ENCODE data around the gene UBASH3A. TPM values are rescaled to one million over a fixed set of nuclear protein-coding genes. Genes with fewer than 3 reads are reported as not detected.

Gene UBASH3A
- total RNA-seq, 1 donor from 2014 or later = 86.0 TPM

GRCh38 chr21:42366292-42367010 is 37.3 kb upstream of the UBASH3A start, which contains the start of gene TFF1:
Gene TFF1, minus strand, starts transcription at chr21:42366535. Its CDS starts 40 bp downstream, at chr21:42366495.
- Mint-ChIP-seq H3K4me1 (ENCODE audit: low read depth) (peaks cover 19% of the 10 kb centered on the region), H3K9me3 (no peaks in the 10 kb centered on the region), H3K36me3 (ENCODE audit: low read depth) (peaks cover 8% of the 10 kb centered on the region), H3K4me3 (ENCODE audit: low read depth) (no peak within 1 kb of the TSS), H3K27me3 (ENCODE audit: low read depth) (peaks cover 5% of the 10 kb centered on the region), H3K27ac (no peak within 1 kb of the TSS)
- intact Hi-C loops (cut with micrococcal nuclease) = no loop called here
- DNase-seq (ENCODE audit: low spot score) = no peak

GRCh38 chr21:42367367-42368165 is 36.1 kb upstream of the UBASH3A start:
- peaks cover 27% of the 10 kb centered on the region for H3K4me1 Mint-ChIP-seq (ENCODE audit: low read depth)
- H3K36me3 Mint-ChIP-seq (ENCODE audit: low read depth) = peaks cover 17% of the 10 kb centered on the region
- H3K27ac Mint-ChIP-seq = no peak overlapping the region
- no peaks in the 10 kb centered on the region for H3K9me3 Mint-ChIP-seq
- H3K4me3 Mint-ChIP-seq (ENCODE audit: low read depth) = no peak overlapping the region
- no peak for DNase-seq (ENCODE audit: low spot score)
- peaks cover 5% of the 10 kb centered on the region for H3K27me3 Mint-ChIP-seq (ENCODE audit: low read depth)
- intact Hi-C loops (cut with micrococcal nuclease) = no loop called here

- Mint-ChIP-seq H3K36me3 (ENCODE audit: low read depth) (peaks cover 29% of the 10 kb centered on the region), H3K4me1 (ENCODE audit: low read depth) (peaks cover 46% of the 10 kb centered on the region), H3K9me3 (no peaks in the 10 kb centered on the region), H3K4me3 (ENCODE audit: low read depth) (no peak overlapping the region), H3K27ac (no peak overlapping the region), H3K27me3 (ENCODE audit: low read depth) (no peaks in the 10 kb centered on the region)
- intact Hi-C loops (cut with micrococcal nuclease) = no loop called here
- DNase-seq (ENCODE audit: low spot score) = no peak
Measured at GRCh38 chr21:42369821-42370220, 33.9 kb upstream of the UBASH3A start.

GRCh38 chr21:42370894-42371654 is 32.6 kb upstream of the UBASH3A start:
- Mint-ChIP-seq H3K27ac (peak overlapping the region; percentile 76), H3K4me3 (ENCODE audit: low read depth) (peak overlapping the region; percentile 3), H3K9me3 (no peaks in the 10 kb centered on the region), H3K27me3 (ENCODE audit: low read depth) (no peaks in the 10 kb centered on the region), H3K4me1 (ENCODE audit: low read depth) (peaks cover 50% of the 10 kb centered on the region), H3K36me3 (ENCODE audit: low read depth) (peaks cover 31% of the 10 kb centered on the region)
- intact Hi-C loops (cut with micrococcal nuclease) = no loop called here
- no peak for DNase-seq (ENCODE audit: low spot score)

- no peaks in the 10 kb centered on the region for H3K9me3 Mint-ChIP-seq
- no peak for DNase-seq (ENCODE audit: low spot score)
- H3K4me3 Mint-ChIP-seq (ENCODE audit: low read depth) = no peak overlapping the region
- no peaks in the 10 kb centered on the region for H3K27me3 Mint-ChIP-seq (ENCODE audit: low read depth)
- peaks cover 41% of the 10 kb centered on the region for H3K36me3 Mint-ChIP-seq (ENCODE audit: low read depth)
- peaks cover 45% of the 10 kb centered on the region for H3K4me1 Mint-ChIP-seq (ENCODE audit: low read depth)
- H3K27ac Mint-ChIP-seq = peak overlapping the region; percentile 82
- intact Hi-C loops (cut with micrococcal nuclease) = loop anchor here (2.0 kb wide), 1 partner anchor 19 kb away; no protein-coding TSS in a partner anchor
Measured at GRCh38 chr21:42373196-42373907, 30.4 kb upstream of the UBASH3A start.

- Mint-ChIP-seq H3K4me3 (ENCODE audit: low read depth) (no peak overlapping the region), H3K27me3 (ENCODE audit: low read depth) (no peaks in the 10 kb centered on the region), H3K4me1 (ENCODE audit: low read depth) (peaks cover 43% of the 10 kb centered on the region), H3K36me3 (ENCODE audit: low read depth) (peaks cover 42% of the 10 kb centered on the region), H3K27ac (peak overlapping the region; percentile 82), H3K9me3 (no peaks in the 10 kb centered on the region)
- DNase-seq (ENCODE audit: low spot score) = no peak
- intact Hi-C loops (cut with micrococcal nuclease) = loop anchor here (2.0 kb wide), 1 partner anchor 19 kb away; no protein-coding TSS in a partner anchor
Measured at GRCh38 chr21:42373908-42374455, 29.7 kb upstream of the UBASH3A start.

GRCh38 chr21:42374457-42374856 is 29.2 kb upstream of the UBASH3A start:
- Mint-ChIP-seq H3K9me3 (no peaks in the 10 kb centered on the region), H3K4me1 (ENCODE audit: low read depth) (peaks cover 39% of the 10 kb centered on the region), H3K27me3 (ENCODE audit: low read depth) (no peaks in the 10 kb centered on the region), H3K4me3 (ENCODE audit: low read depth) (no peak overlapping the region), H3K36me3 (ENCODE audit: low read depth) (peaks cover 41% of the 10 kb centered on the region), H3K27ac (peak overlapping the region; percentile 82)
- DNase-seq (ENCODE audit: low spot score) = no peak
- intact Hi-C loops (cut with micrococcal nuclease) = no loop called here

- peaks cover 39% of the 10 kb centered on the region for H3K4me1 Mint-ChIP-seq (ENCODE audit: low read depth)
Measured at GRCh38 chr21:42374864-42375499, 28.7 kb upstream of the UBASH3A start.

GRCh38 chr21:42375506-42375905 is 28.2 kb upstream of the UBASH3A start:
- peak overlapping the region; percentile 20 for H3K4me3 Mint-ChIP-seq (ENCODE audit: low read depth)
- peaks cover 48% of the 10 kb centered on the region for H3K36me3 Mint-ChIP-seq (ENCODE audit: low read depth)
- no peaks in the 10 kb centered on the region for H3K27me3 Mint-ChIP-seq (ENCODE audit: low read depth)
- intact Hi-C loops (cut with micrococcal nuclease) = no loop called here
- H3K9me3 Mint-ChIP-seq = no peaks in the 10 kb centered on the region
- peak overlapping the region; percentile 82 for H3K27ac Mint-ChIP-seq
- peaks cover 39% of the 10 kb centered on the region for H3K4me1 Mint-ChIP-seq (ENCODE audit: low read depth)
- DNase-seq (ENCODE audit: low spot score) = no peak

More at GRCh38 chr21:42374864-42375499, 28.7 kb upstream of the UBASH3A start:
- intact Hi-C loops (cut with micrococcal nuclease) = no loop called here
- peak overlapping the region; percentile 26 for H3K4me3 Mint-ChIP-seq (ENCODE audit: low read depth)
- no peaks in the 10 kb centered on the region for H3K27me3 Mint-ChIP-seq (ENCODE audit: low read depth)
- no peak for DNase-seq (ENCODE audit: low spot score)
- peak overlapping the region; percentile 82 for H3K27ac Mint-ChIP-seq
- peaks cover 47% of the 10 kb centered on the region for H3K36me3 Mint-ChIP-seq (ENCODE audit: low read depth)
- H3K9me3 Mint-ChIP-seq = no peaks in the 10 kb centered on the region

- Mint-ChIP-seq H3K4me3 (ENCODE audit: low read depth) (no peak overlapping the region), H3K4me1 (ENCODE audit: low read depth) (peaks cover 39% of the 10 kb centered on the region), H3K36me3 (ENCODE audit: low read depth) (peaks cover 53% of the 10 kb centered on the region), H3K27me3 (ENCODE audit: low read depth) (no peaks in the 10 kb centered on the region), H3K27ac (peak overlapping the region; percentile 82), H3K9me3 (no peaks in the 10 kb centered on the region)
- intact Hi-C loops (cut with micrococcal nuclease) = no loop called here
- DNase-seq (ENCODE audit: low spot score) = no peak
Measured at GRCh38 chr21:42375966-42376337, 27.8 kb upstream of the UBASH3A start.

GRCh38 chr21:42376338-42376982 is 27.2 kb upstream of the UBASH3A start:
- intact Hi-C loops (cut with micrococcal nuclease) = no loop called here
- Mint-ChIP-seq H3K9me3 (peaks cover 2% of the 10 kb centered on the region), H3K27ac (peak overlapping the region; percentile 58), H3K4me1 (ENCODE audit: low read depth) (peaks cover 35% of the 10 kb centered on the region), H3K4me3 (ENCODE audit: low read depth) (no peak overlapping the region), H3K27me3 (ENCODE audit: low read depth) (no peaks in the 10 kb centered on the region), H3K36me3 (ENCODE audit: low read depth) (peaks cover 53% of the 10 kb centered on the region)
- DNase-seq (ENCODE audit: low spot score) = no peak

Data from activated T-helper 2 cell treated with anti-CD3 and anti-CD28 coated beads, Interferon-gamma antibody, Interleukin-2, Interleukin-4, amounts not matched to agents 10 μg/mL and 5 μg/mL and 100 μg/mL, durations not matched to agents 14 hours and 24 hours and 36 hours (primary cell).